Measurements from ENCODE around the gene RSPH10B2.
"Not testable (repeated sequence)": the region's sequence is repeated elsewhere in the genome, so short reads cannot be mapped to it uniquely, and the experiment has no call there.

Gene RSPH10B2

GRCh38 chr7:6792113-6792872, 38.4 kb downstream of the RSPH10B2 start:
- not testable (repeated sequence) for DNase-seq

GRCh38 chr7:6794276-6794675, 40.4 kb downstream of the RSPH10B2 start:
- not testable (repeated sequence) for DNase-seq

GRCh38 chr7:6797218-6797617, 43.3 kb downstream of the RSPH10B2 start:
- not testable (repeated sequence) for DNase-seq

GRCh38 chr7:6798047-6798446, 44.1 kb downstream of the RSPH10B2 start:
- not testable (repeated sequence) for DNase-seq

- DNase-seq = not testable (repeated sequence)
These were observed 46.0 kb downstream of the RSPH10B2 start for GRCh38 chr7:6799887-6800286.

GRCh38 chr7:6800331-6800730, 46.4 kb downstream of the RSPH10B2 start:
- not testable (repeated sequence) for DNase-seq

- DNase-seq = not testable (repeated sequence)
These were observed 53.6 kb downstream of the RSPH10B2 start for GRCh38 chr7:6807393-6807918.

- not testable (repeated sequence) for DNase-seq
These were observed 54.1 kb downstream of the RSPH10B2 start for GRCh38 chr7:6807959-6808358.

- not testable (repeated sequence) for DNase-seq
These were observed 59.1 kb downstream of the RSPH10B2 start for GRCh38 chr7:6813011-6813410.

GRCh38 chr7:6815470-6815869, 61.6 kb downstream of the RSPH10B2 start:
- DNase-seq = not testable (repeated sequence)

GRCh38 chr7:6821622-6822021, 67.7 kb downstream of the RSPH10B2 start:
- DNase-seq = not testable (repeated sequence)

- DNase-seq = not testable (repeated sequence)
These were observed 71.6 kb downstream of the RSPH10B2 start for GRCh38 chr7:6825236-6826125.

GRCh38 chr7:6826151-6826550, 72.2 kb downstream of the RSPH10B2 start, which contains the start of gene CCZ1B:
TSS of gene CCZ1B (minus strand) at chr7:6826275. CDS start at chr7:6826197, 78 bp downstream.
- DNase-seq = peak; percentile 85

- not testable (repeated sequence) for DNase-seq
These were observed 73.3 kb downstream of the RSPH10B2 start for GRCh38 chr7:6827180-6827579.

- not testable (repeated sequence) for DNase-seq
These were observed 75.7 kb downstream of the RSPH10B2 start for GRCh38 chr7:6829616-6830015.

- DNase-seq = not testable (repeated sequence)
These were observed 76.1 kb downstream of the RSPH10B2 start for GRCh38 chr7:6830026-6830425.

- no peak for DNase-seq
These were observed 77.3 kb downstream of the RSPH10B2 start for GRCh38 chr7:6831018-6831725.

- no peak for DNase-seq
These were observed 79.7 kb downstream of the RSPH10B2 start for GRCh38 chr7:6833636-6834035.

- DNase-seq = not testable (repeated sequence)
These were observed 81.6 kb downstream of the RSPH10B2 start for GRCh38 chr7:6835521-6835920.

- DNase-seq = not testable (repeated sequence)
These were observed 83.2 kb downstream of the RSPH10B2 start for GRCh38 chr7:6837081-6837480.

- DNase-seq = not testable (repeated sequence)
These were observed 88.5 kb downstream of the RSPH10B2 start for GRCh38 chr7:6842278-6842921.

GRCh38 chr7:6843092-6843491, 89.2 kb downstream of the RSPH10B2 start:
- DNase-seq = not testable (repeated sequence)

Measured in activated T-cell treated with anti-CD3 and anti-CD28 coated beads, Interleukin-2, amount 50 U/mL, for 1 hour (primary cell).